H9 (cell line): Measurements from ENCODE around the gene PCGF3. TPM values are rescaled to one million over a fixed set of nuclear protein-coding genes. Genes with fewer than 3 reads are reported as not detected.

Experiments
- DNase-seq: peaks from one replicate; pipeline ENCODE4 v3.0.0-alpha.2; 2017
- H2AFZ ChIP-seq: one replicate; pipeline ENCODE4 v1.6.1; 2013; ENCODE audit warnings: mild to moderate bottlenecking, low read length, control low read depth, moderate library complexity
- H2AK5ac ChIP-seq: 2 replicates; pipeline ENCODE4 v1.6.1; 2013; ENCODE audit warnings: low read length, control low read depth, mixed read lengths; ENCODE audit not compliant: insufficient read length
- H2BK120ac ChIP-seq: one replicate; pipeline ENCODE4 v1.6.1; 2013; ENCODE audit warnings: low read depth, mild to moderate bottlenecking, low read length, control low read depth, inconsistent platforms; ENCODE audit not compliant: poor library complexity, severe bottlenecking
- H2BK12ac ChIP-seq: 2 replicates; pipeline ENCODE4 v1.6.1; 2013; ENCODE audit warnings: low read length, control low read depth, mixed read lengths, low read depth; ENCODE audit not compliant: insufficient read length
- H2BK15ac ChIP-seq: 2 replicates; pipeline ENCODE4 v1.6.1; 2013; ENCODE audit warnings: low read depth, low read length, control low read depth
- H2BK20ac ChIP-seq: one replicate; pipeline ENCODE4 v1.6.1; 2013; ENCODE audit warnings: low read depth, mild to moderate bottlenecking, low read length, control low read depth, inconsistent platforms; ENCODE audit not compliant: poor library complexity, severe bottlenecking
- H2BK5ac ChIP-seq: 2 replicates; pipeline ENCODE4 v1.6.1; 2013; ENCODE audit warnings: low read length, control low read depth, mixed read lengths; ENCODE audit not compliant: insufficient read length
- H3K14ac ChIP-seq: 2 replicates; pipeline ENCODE4 v1.6.1; 2013; ENCODE audit warnings: low read length, control low read depth; ENCODE audit not compliant: insufficient read depth
- H3K18ac ChIP-seq: 2 replicates; pipeline ENCODE4 v1.6.1; 2013; ENCODE audit warnings: low read depth, mild to moderate bottlenecking, mixed read lengths, low read length, control low read depth; ENCODE audit not compliant: insufficient read length
- H3K23ac ChIP-seq: 2 replicates; pipeline ENCODE4 v1.6.1; 2013; ENCODE audit warnings: low read length, control low read depth, mixed read lengths, low read depth; ENCODE audit not compliant: insufficient read length
- H3K23me2 ChIP-seq: 2 replicates; pipeline ENCODE4 v1.6.1; 2013; ENCODE audit warnings: low read depth, mild to moderate bottlenecking, mixed read lengths, low read length, control low read depth; ENCODE audit not compliant: insufficient read length, poor library complexity, severe bottlenecking
- H3K27ac ChIP-seq: 2 replicates; pipeline ENCODE4 v1.5.1; 2013; ENCODE audit warnings: low read length, control low read depth, mixed read lengths, low read depth; ENCODE audit not compliant: insufficient read length
- H3K27me3 ChIP-seq: 2 replicates; pipeline ENCODE4 v1.6.1; 2013; ENCODE audit warnings: low read length, control low read depth, inconsistent platforms; ENCODE audit not compliant: insufficient read depth
- H3K4ac ChIP-seq: 2 replicates; pipeline ENCODE4 v1.6.1; 2013; ENCODE audit warnings: low read depth, mild to moderate bottlenecking, control low read depth, inconsistent platforms, low read length, moderate library complexity
- H3K4me1 ChIP-seq: 2 replicates; pipeline ENCODE4 v1.6.1; 2013; ENCODE audit warnings: low read length, control low read depth, inconsistent platforms; ENCODE audit not compliant: insufficient read depth
- H3K4me2 ChIP-seq: 2 replicates; pipeline ENCODE4 v1.6.1; 2013; ENCODE audit warnings: low read length, control low read depth, mixed read lengths; ENCODE audit not compliant: insufficient read length, insufficient read depth
- H3K56ac ChIP-seq: 2 replicates; pipeline ENCODE4 v1.6.1; 2013; ENCODE audit warnings: low read depth, mild to moderate bottlenecking, mixed read lengths, low read length, control low read depth; ENCODE audit not compliant: insufficient read length
- H3K79me1 ChIP-seq: 2 replicates; pipeline ENCODE4 v1.6.1; 2013; ENCODE audit warnings: low read depth, mild to moderate bottlenecking, moderate library complexity, low read length, control low read depth, inconsistent platforms; ENCODE audit not compliant: insufficient read depth, poor library complexity, severe bottlenecking
- H3K79me2 ChIP-seq: 2 replicates; pipeline ENCODE4 v1.6.1; 2013; ENCODE audit warnings: low read length, control low read depth, inconsistent platforms; ENCODE audit not compliant: insufficient read depth
- H3K9ac ChIP-seq: 2 replicates; pipeline ENCODE4 v1.6.1; 2013; ENCODE audit warnings: low read length, control low read depth, mixed read lengths; ENCODE audit not compliant: insufficient read length; ENCODE audit errors: extremely low read depth
- H3K9me3 ChIP-seq: one replicate; pipeline ENCODE4 v1.6.1; 2013; ENCODE audit warnings: low read depth, low read length, inconsistent platforms; ENCODE audit not compliant: control insufficient read depth
- H3T11ph ChIP-seq: one replicate; pipeline ENCODE4 v1.6.1; 2013; ENCODE audit warnings: mild to moderate bottlenecking, low read length, control low read depth, inconsistent platforms
- H4K20me1 ChIP-seq: one replicate; pipeline ENCODE4 v1.6.1; 2013; ENCODE audit not compliant: control insufficient read depth, insufficient read length, insufficient read depth
- H4K5ac ChIP-seq: 2 replicates; pipeline ENCODE4 v1.6.1; 2013; ENCODE audit warnings: low read depth, mild to moderate bottlenecking, mixed read lengths, low read length, control low read depth; ENCODE audit not compliant: insufficient read length
- H4K8ac ChIP-seq: replicated peaks from 2 replicates; pipeline ENCODE4 v1.6.1; 2013; ENCODE audit warnings: low read length, control low read depth, mixed read lengths, low read depth; ENCODE audit not compliant: insufficient read length
- H4K91ac ChIP-seq: 2 replicates; pipeline ENCODE4 v1.6.1; 2013; ENCODE audit warnings: low read depth, mild to moderate bottlenecking, moderate library complexity, mixed read lengths, low read length, control low read depth; ENCODE audit not compliant: insufficient read length
- H3K27ac Mint-ChIP-seq, 3 experiments: 2 replicates in 2 of 3; 3 replicates in 1 of 3; pipeline ENCODE4 v1.8.0; 2020 to 2021; ENCODE audit warnings: mixed read lengths in 3 of 3, mild to moderate bottlenecking in 1 of 3, moderate library complexity in 1 of 3
- H3K27me3 Mint-ChIP-seq: 2 replicates; pipeline ENCODE4 v1.8.0; 2021; ENCODE audit warnings: low read depth, mild to moderate bottlenecking, moderate library complexity, mixed read lengths
- H3K36me3 Mint-ChIP-seq, 3 experiments: 2 replicates in 2 of 3; 3 replicates in 1 of 3; pipeline ENCODE4 v1.8.0; 2020 to 2021; ENCODE audit warnings: low read depth in 3 of 3, mixed read lengths in 3 of 3; ENCODE audit not compliant: insufficient read depth in 1 of 3
- H3K4me1 Mint-ChIP-seq, 2 experiments: 2 replicates each; pipeline ENCODE4 v1.8.0; 2020; ENCODE audit warnings: mixed read lengths in 2 of 2
- H3K4me3 Mint-ChIP-seq, 2 experiments: 2 replicates in 1 of 2; 3 replicates in 1 of 2; pipeline ENCODE4 v1.8.0; 2020 to 2021; ENCODE audit warnings: mild to moderate bottlenecking in 2 of 2, mixed read lengths in 2 of 2, moderate library complexity in 1 of 2
- H3K9me3 Mint-ChIP-seq, 2 experiments: 2 replicates in 1 of 2; 3 replicates in 1 of 2; pipeline ENCODE4 v1.8.0; 2020; ENCODE audit warnings: mild to moderate bottlenecking in 2 of 2, mixed read lengths in 2 of 2, moderate library complexity in 1 of 2
- CTCF ChIP-seq: fragments of 200-600 bp; sonication (generic); conservative IDR thresholded peaks from 3 replicates; pipeline ENCODE4 v1.8.0; 2021; ENCODE audit warnings: antibody characterized with exemption, mild to moderate bottlenecking
- WGBS: extraction: QIAGEN DNeasy Blood & Tissue Kit; methylation state at CpG from one replicate; pipeline ENCODE4 v1.1.7; 2013; ENCODE audit warnings: missing lambda C conversion rate, low lambda C conversion rate, mixed read lengths; ENCODE audit not compliant: insufficient read length; ENCODE audit errors: extremely low coverage; 5-methylcytosine and 5-hydroxymethylcytosine counted together
- total RNA-seq: library from RNA; stranded (reverse); gene quantifications from 2 replicates; pipeline ENCODE4 v1.2.1, GENCODE V29; 2021

Gene PCGF3
- total RNA-seq, 1 experiment from 2014 or later, result 43.1 TPM

GRCh38 chr4:714087-714486 lies 8.5 kb downstream of the PCGF3 start:
- Histone ChIP-seq H2BK15ac (no peak overlapping the region), H2BK12ac (no peak overlapping the region), H3K14ac (no peak overlapping the region), H3K27me3 (no peaks in the 10 kb centered on the region), H3K4ac (no peak overlapping the region), H3K79me1 (peaks cover 17% of the 10 kb centered on the region), H3K18ac (no peak overlapping the region), H3K9ac (no peak overlapping the region), H4K91ac (no peak overlapping the region), H4K8ac (no peak overlapping the region), H3K4me1 (no peaks in the 10 kb centered on the region), H3K56ac (no peak overlapping the region), H2AK5ac (no peak overlapping the region), H2BK5ac (no peak overlapping the region), H4K5ac (no peak overlapping the region), H3K23ac (no peak overlapping the region), H2BK20ac (no peak overlapping the region), H3K79me2 (peaks cover 41% of the 10 kb centered on the region; the same call in 1 of the 2 replicates), H4K20me1 (no peaks in the 10 kb centered on the region), H3K27ac (no peak overlapping the region), H3K4me2 (no peak overlapping the region), H3K23me2 (no peaks in the 10 kb centered on the region), H3K9me3 (no peaks in the 10 kb centered on the region), H2BK120ac (no peak overlapping the region), H2AFZ (no peak overlapping the region), H3T11ph (no peak overlapping the region)
- H3K36me3 Mint-ChIP-seq, result peaks cover 21 to 27% (median 23%) of the 10 kb centered on the region in 3 experiments
- WGBS, result no CpG with 5 or more reads among the region's 18 CpGs
- no peak overlapping the region for H3K4me3 Mint-ChIP-seq
- no peaks in the 10 kb centered on the region; a peak in 1 of 5 replicates for H3K9me3 Mint-ChIP-seq
- no peak for DNase-seq
- no peaks in the 10 kb centered on the region; a peak in 3 of 4 replicates for H3K4me1 Mint-ChIP-seq
- TF ChIP-seq CTCF, result no peak
- no peak overlapping the region for H3K27ac Mint-ChIP-seq
- H3K27me3 Mint-ChIP-seq, result no peaks in the 10 kb centered on the region
